ENCODE measurements around the gene BCKDK. TPM values are rescaled to one million over a fixed set of nuclear protein-coding genes. Genes with fewer than 3 reads are reported as not detected.

BCKDK gene
- total and polyA plus RNA-seq, 2 of the 13 experiments (the other 11 are each of a cell fraction or from before 2014, with no cell fraction given) = 24.9 to 42.6 TPM

GRCh38 chr16:31105677-31106213 lies 2.4 kb upstream of the BCKDK start (continued):
- TF ChIP-seq ZBTB4 (CRISPR knock-in tag; IDR thresholded peaks at IDR 0.05; ENCODE audit: borderline replicate concordance) (0 out of 2 replicates have a peak, but pooled peaks have one; percentile 33), UBTF (CRISPR knock-in tag; IDR thresholded peaks at IDR 0.05) (peak; percentile 94), HNF4A (CRISPR knock-in tag; IDR thresholded peaks at IDR 0.05) (peak; percentile 75), KLF12 (CRISPR knock-in tag; IDR thresholded peaks at IDR 0.05; ENCODE audit: borderline replicate concordance) (peak; percentile 93), SP5 (CRISPR knock-in tag; IDR thresholded peaks at IDR 0.05; ENCODE audit: borderline replicate concordance, low read depth) (peak; percentile 66; the same call in 1 of the 2 replicates), MAF1 (CRISPR knock-in tag; IDR thresholded peaks at IDR 0.05; ENCODE audit: borderline replicate concordance) (peak; percentile 89; the same call in 1 of the 2 replicates), ZNF720 (CRISPR knock-in tag; IDR thresholded peaks at IDR 0.05) (no peak; the same call in 1 of the 2 replicates), HNRNPLL (IDR thresholded peaks at IDR 0.05; ENCODE audit: low read depth, low read length, poor library complexity, severe bottlenecking) (peak; percentile 77), HOXA7 (CRISPR knock-in tag; IDR thresholded peaks at IDR 0.05) (no peak), TFDP2 (CRISPR knock-in tag; IDR thresholded peaks at IDR 0.05) (peak; percentile 94), MAFK (conservative IDR thresholded peaks at IDR 0.05 in 1 of 2, IDR thresholded peaks at IDR 0.05 in 1 of 2; ENCODE audit: low read length in 2 of 2) (no peak), ZNF333 (CRISPR knock-in tag; IDR thresholded peaks at IDR 0.05; ENCODE audit: borderline replicate concordance) (peak; percentile 98), JUN (CRISPR knock-in tag; IDR thresholded peaks at IDR 0.05) (peak; percentile 62; the same call in 1 of the 2 replicates), SNAPC4 (CRISPR knock-in tag; IDR thresholded peaks at IDR 0.05) (peak; percentile 91), ZNF780A (CRISPR knock-in tag; IDR thresholded peaks at IDR 0.05) (peak; percentile 89), ZBTB7A (CRISPR knock-in tag; IDR thresholded peaks at IDR 0.05) (peak; percentile 91)
